ENCODE results near the gene EFCAB6.

DNA sequence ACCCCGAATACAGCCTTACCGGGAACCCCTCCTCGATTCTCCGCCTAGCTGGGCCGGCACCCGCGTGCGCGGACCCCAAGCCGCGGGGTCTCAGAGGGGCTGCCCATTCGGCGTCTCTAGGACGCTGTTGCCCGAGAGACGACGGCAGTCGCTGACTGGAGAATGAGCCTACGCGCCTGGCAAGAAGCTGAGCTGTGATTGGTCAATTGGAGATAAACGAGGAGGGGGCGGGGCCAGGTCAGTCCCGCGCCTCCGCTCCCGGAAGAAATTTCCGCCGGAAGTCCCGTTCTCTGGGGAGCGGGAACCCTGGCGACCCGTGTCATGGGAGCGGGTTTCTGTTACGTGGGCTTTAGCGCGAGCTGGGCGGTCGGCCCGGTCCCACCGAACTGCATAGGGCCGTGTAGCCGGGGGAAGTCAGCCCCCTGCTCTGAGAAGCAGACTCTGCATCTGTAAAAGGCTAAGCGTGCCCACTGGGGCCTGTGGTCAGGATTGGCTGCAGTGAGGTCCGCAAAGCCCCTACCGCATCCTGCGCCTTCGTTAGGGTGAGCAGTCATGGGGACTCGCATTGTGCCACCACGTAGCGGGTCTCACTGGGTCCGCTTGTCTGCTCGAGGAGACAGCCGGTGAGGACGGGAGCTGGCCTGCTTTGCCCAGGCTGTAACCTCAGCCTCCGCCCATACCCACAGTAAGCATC lies at the start of gene EFCAB6:
- TF ChIP-seq POLR2A (IDR thresholded peaks at IDR 0.05) (no peak), POLR2AphosphoS5 (IDR thresholded peaks at IDR 0.05) (peak; percentile 93)
- TF ChIP-seq, protein P1, sequence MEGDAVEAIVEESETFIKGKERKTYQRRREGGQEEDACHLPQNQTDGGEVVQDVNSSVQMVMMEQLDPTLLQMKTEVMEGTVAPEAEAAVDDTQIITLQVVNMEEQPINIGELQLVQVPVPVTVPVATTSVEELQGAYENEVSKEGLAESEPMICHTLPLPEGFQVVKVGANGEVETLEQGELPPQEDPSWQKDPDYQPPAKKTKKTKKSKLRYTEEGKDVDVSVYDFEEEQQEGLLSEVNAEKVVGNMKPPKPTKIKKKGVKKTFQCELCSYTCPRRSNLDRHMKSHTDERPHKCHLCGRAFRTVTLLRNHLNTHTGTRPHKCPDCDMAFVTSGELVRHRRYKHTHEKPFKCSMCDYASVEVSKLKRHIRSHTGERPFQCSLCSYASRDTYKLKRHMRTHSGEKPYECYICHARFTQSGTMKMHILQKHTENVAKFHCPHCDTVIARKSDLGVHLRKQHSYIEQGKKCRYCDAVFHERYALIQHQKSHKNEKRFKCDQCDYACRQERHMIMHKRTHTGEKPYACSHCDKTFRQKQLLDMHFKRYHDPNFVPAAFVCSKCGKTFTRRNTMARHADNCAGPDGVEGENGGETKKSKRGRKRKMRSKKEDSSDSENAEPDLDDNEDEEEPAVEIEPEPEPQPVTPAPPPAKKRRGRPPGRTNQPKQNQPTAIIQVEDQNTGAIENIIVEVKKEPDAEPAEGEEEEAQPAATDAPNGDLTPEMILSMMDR (IDR thresholded peaks at IDR 0.05) = no peak
